Endothelial cell of umbilical vein (primary cell): ENCODE data around the gene STUM. TPM values are rescaled to one million over a fixed set of nuclear protein-coding genes. Genes with fewer than 3 reads are reported as not detected.

ENCODE experiments used
- BruUV-seq: library from RNA; stranded (reverse); fragments of 400-500 nt; replicated peaks from 2 replicates; lab custom pipeline; 2021; lab: Mats Ljungman, UMichigan
- CTCF ChIA-PET: fragments of 300-600, 350-600 bp; sonication (Branson Sonifier 250); formaldehyde crosslinking; loops from one replicate; lab custom pipeline; 2021; ENCODE audit warnings: antibody characterized with exemption, inconsistent platforms; lab: Charles Lee
- POLR2A ChIA-PET: fragments of 300-600, 350-600 bp; sonication (Branson Sonifier 250); formaldehyde crosslinking; loops from one replicate; lab custom pipeline; 2021; ENCODE audit warnings: antibody characterized with exemption, inconsistent platforms; lab: Charles Lee
- DNase-seq: peaks from one replicate; pipeline ENCODE4 v3.0.0-alpha.2; 2011; ENCODE audit warnings: low read depth, low spot score
- FAIRE-seq: peaks from 2 replicates; lab custom pipeline; 2011; peaks lifted over from hg19 to GRCh38; lab: Jason Lieb, UNC
- H2AFZ ChIP-seq: 2 replicates; pipeline ENCODE4 v1.6.0; 2012; ENCODE audit warnings: low read depth, low read length, control low read depth, inconsistent platforms
- H3K27ac ChIP-seq: 2 replicates; pipeline ENCODE4 v1.5.1; 2011; ENCODE audit warnings: low read depth, mild to moderate bottlenecking, control low read depth, low read length, moderate library complexity; ENCODE audit not compliant: insufficient read depth
- H3K27me3 ChIP-seq, 2 experiments: 2 replicates each; pipeline versions ENCODE4 v1.6.0 to v1.6.1; 2011; ENCODE audit warnings: low read length in 2 of 2, mixed read lengths in 1 of 2; ENCODE audit not compliant: control insufficient read depth in 2 of 2, insufficient read depth in 2 of 2
- H3K36me3 ChIP-seq, 2 experiments: 2 replicates in 1 of 2; 3 replicates in 1 of 2; pipeline ENCODE4 v1.5.1; 2011; ENCODE audit warnings: low read length in 2 of 2, mild to moderate bottlenecking in 1 of 2, moderate library complexity in 1 of 2; ENCODE audit not compliant: control insufficient read depth in 2 of 2, insufficient read depth in 2 of 2; ENCODE audit errors: extremely low read depth in 1 of 2
- H3K4me1 ChIP-seq: 3 replicates; pipeline ENCODE4 v1.5.1; 2011; ENCODE audit warnings: mild to moderate bottlenecking, low read length; ENCODE audit not compliant: control insufficient read depth, insufficient read depth; ENCODE audit errors: extremely low read depth
- H3K4me2 ChIP-seq: 2 replicates; pipeline ENCODE4 v1.6.1; 2011; ENCODE audit warnings: low read length, control low read depth, mixed read lengths; ENCODE audit not compliant: insufficient read depth
- H3K4me3 ChIP-seq, 3 experiments: fragments of 200-600 bp in 1 of 3; sonication (generic), shearing (Covaris generic) in 1 of 3; replicated peaks in 1 of 3; 2 replicates each; pipeline ENCODE4 v1.5.1; 2011 to 2016; ENCODE audit warnings: control low read depth in 3 of 3, low read length in 3 of 3, mild to moderate bottlenecking in 2 of 3, inconsistent platforms in 1 of 3, low read depth in 1 of 3, moderate library complexity in 1 of 3; ENCODE audit not compliant: insufficient read depth in 1 of 3
- H3K79me2 ChIP-seq: 2 replicates; pipeline ENCODE4 v1.6.0; 2012; ENCODE audit warnings: low read length, inconsistent platforms; ENCODE audit not compliant: control insufficient read depth, insufficient read depth
- H3K9ac ChIP-seq: replicated peaks from 2 replicates; pipeline ENCODE3; 2011; ENCODE audit warnings: low read length, control low read depth; ENCODE audit not compliant: insufficient read depth; ENCODE audit errors: extremely low read depth
- H3K9me1 ChIP-seq: replicated peaks from 3 replicates; pipeline ENCODE4 v1.6.0; 2011; ENCODE audit warnings: mild to moderate bottlenecking, low read length; ENCODE audit not compliant: control insufficient read depth, insufficient read depth; ENCODE audit errors: extremely low read depth
- H3K9me3 ChIP-seq: replicated peaks from 2 replicates; pipeline ENCODE4 v1.5.1; 2012; ENCODE audit warnings: low read length, inconsistent platforms; ENCODE audit not compliant: control insufficient read depth, insufficient read depth
- H4K20me1 ChIP-seq: replicated peaks from 2 replicates; pipeline ENCODE3; 2011; ENCODE audit warnings: mild to moderate bottlenecking, low read length; ENCODE audit not compliant: control insufficient read depth, insufficient read depth; ENCODE audit errors: extremely low read depth
- EZH2 ChIP-seq: IDR thresholded peaks from 2 replicates; pipeline ENCODE4 v1.6.1; 2012; ENCODE audit warnings: borderline replicate concordance, low read depth, mild to moderate bottlenecking, moderate library complexity, low read length, inconsistent platforms; ENCODE audit not compliant: severe bottlenecking
- FOS ChIP-seq: IDR thresholded peaks from 2 replicates; pipeline ENCODE4 v1.6.1; 2011; ENCODE audit warnings: mild to moderate bottlenecking, low read length, moderate library complexity, borderline replicate concordance; ENCODE audit not compliant: insufficient read depth
- GATA2 ChIP-seq: IDR thresholded peaks from 2 replicates; pipeline ENCODE4 v1.7.0; 2011; ENCODE audit warnings: low read depth, mild to moderate bottlenecking, moderate library complexity, mixed read lengths, low read length; ENCODE audit not compliant: insufficient read length, insufficient read depth
- JUN ChIP-seq: IDR thresholded peaks from 2 replicates; pipeline ENCODE4 v1.6.1; 2011; ENCODE audit warnings: borderline replicate concordance, low read depth; ENCODE audit not compliant: insufficient read length, insufficient read depth
- MYC ChIP-seq: IDR thresholded peaks from one replicate; pipeline ENCODE4 v1.6.1; 2011; ENCODE audit warnings: mild to moderate bottlenecking, low read depth, low read length
- POLR2A ChIP-seq: IDR thresholded peaks from 2 replicates; pipeline ENCODE4 v1.6.1; 2012; ENCODE audit warnings: low read depth, mild to moderate bottlenecking, control low read depth, low read length
- POLR2AphosphoS5 ChIP-seq: IDR thresholded peaks from 2 replicates; pipeline ENCODE4 v1.6.1; 2012; ENCODE audit warnings: low read depth, mild to moderate bottlenecking, control low read depth, low read length, moderate library complexity; ENCODE audit not compliant: insufficient read depth
- dilution Hi-C: fragments of 300-500 bp; cut with MboI; formaldehyde crosslinking; loops from one replicate; pipeline ENCODE4 v1.15.0; 2019; ENCODE audit warnings: low sequenced_read_pairs; ENCODE audit not compliant: extremely low pct_ligation_motif_present
- intact Hi-C: fragments of 100-400 bp; cut with micrococcal nuclease; formaldehyde crosslinking; loops from one replicate; pipeline ENCODE4 v1.10.0; 2022
- polyA plus RNA-seq, 4 experiments: library from polyadenylated mRNA; depleted of rRNA in 3 of 4; stranded (reverse) in 3 of 4; unstranded in 1 of 4; fragments of >200 nt; gene quantifications; 2 replicates each; pipeline versions ENCODE4 v1.2.1 to v1.2.3, GENCODE V29; 2011 to 2012; ENCODE audit warnings: missing spikeins in 1 of 4
- total RNA-seq: library from RNA; stranded (reverse); gene quantifications from 2 replicates; pipeline ENCODE4 v1.2.3, GENCODE V29; 2021
- TF ChIP-seq, protein P1 (sequence below), 2 donors: IDR thresholded peaks; 1 replicate in 1 of 2; 2 replicates in 1 of 2; pipeline ENCODE4 v1.5.1; 2011; ENCODE audit warnings: low read length in 2 of 2, mild to moderate bottlenecking in 2 of 2, moderate library complexity in 2 of 2, control low read depth in 1 of 2, inconsistent platforms in 1 of 2, low read depth in 1 of 2; ENCODE audit not compliant: insufficient read depth in 1 of 2; ENCODE audit errors: extremely low read depth in 1 of 2
- TF ChIP-seq, protein P2 (sequence below): IDR thresholded peaks from 2 replicates; pipeline ENCODE4 v1.6.1; 2011; ENCODE audit not compliant: insufficient read depth, insufficient read length

Gene STUM
- total and polyA plus RNA-seq, 2 donors (not counting 3 experiments of a cell fraction or from before 2014, with no cell fraction given), result not detected

DNA sequence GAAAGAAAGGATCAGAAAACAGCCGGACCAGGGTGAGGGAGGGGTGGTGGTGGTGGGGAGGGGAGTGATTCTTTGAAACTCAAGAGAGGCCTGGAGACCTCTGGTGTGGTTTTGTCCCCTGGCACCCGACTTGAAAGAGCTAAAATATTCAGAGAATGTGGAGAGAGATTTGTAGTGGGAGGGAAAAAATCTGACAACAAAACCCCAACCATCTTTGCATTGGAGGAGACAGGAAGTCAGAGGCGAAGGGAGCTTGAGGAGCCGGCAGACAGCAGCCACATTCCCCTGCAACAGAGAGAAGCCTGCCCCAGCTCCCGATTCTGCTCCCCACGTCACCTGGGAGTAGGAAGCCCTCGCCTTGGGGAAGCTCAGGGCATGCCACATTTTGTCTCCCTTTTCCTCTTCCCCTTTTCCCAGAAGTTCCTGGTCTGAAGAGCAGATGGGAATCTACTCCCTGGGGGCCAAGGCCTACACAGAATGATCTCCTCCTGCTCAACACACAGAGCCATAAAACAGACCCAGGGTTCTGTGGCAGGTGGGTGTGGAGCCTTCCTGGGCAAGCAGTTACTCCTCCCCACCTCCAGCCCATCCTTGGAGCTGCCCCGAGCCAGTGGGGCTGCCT is 105.6 kb downstream of the STUM start:
- Histone ChIP-seq H3K36me3 (no peaks in the 10 kb centered on the region), H3K4me2 (no peak overlapping the region), H2AFZ (no peak overlapping the region), H3K79me2 (no peaks in the 10 kb centered on the region), H3K27ac (no peak overlapping the region), H4K20me1 (no peaks in the 10 kb centered on the region), H3K9me1 (no peaks in the 10 kb centered on the region), H3K4me1 (peaks cover 32% of the 10 kb centered on the region), H3K4me3 (no peak overlapping the region), H3K27me3 (no peaks in the 10 kb centered on the region), H3K9me3 (no peaks in the 10 kb centered on the region), H3K9ac (no peak overlapping the region)
- ChIA-PET POLR2A (no interaction called here), CTCF (interaction anchor here (1.0 to 1.9 kb wide), 6 partner anchors 10 to 174 kb away, joined by 3 to 8 read pairs (median 4); partner anchors contain the start of gene ITPKB)
- no TSS peak for BruUV-seq
- DNase-seq, result no peak
- intact Hi-C loops, result no loop called here
- FAIRE-seq, result no peak
- dilution Hi-C loops, result no loop called here
- TF ChIP-seq GATA2, result no peak
- TF ChIP-seq JUN, result no peak
- TF ChIP-seq POLR2AphosphoS5, result no peak
- TF ChIP-seq, protein P1, sequence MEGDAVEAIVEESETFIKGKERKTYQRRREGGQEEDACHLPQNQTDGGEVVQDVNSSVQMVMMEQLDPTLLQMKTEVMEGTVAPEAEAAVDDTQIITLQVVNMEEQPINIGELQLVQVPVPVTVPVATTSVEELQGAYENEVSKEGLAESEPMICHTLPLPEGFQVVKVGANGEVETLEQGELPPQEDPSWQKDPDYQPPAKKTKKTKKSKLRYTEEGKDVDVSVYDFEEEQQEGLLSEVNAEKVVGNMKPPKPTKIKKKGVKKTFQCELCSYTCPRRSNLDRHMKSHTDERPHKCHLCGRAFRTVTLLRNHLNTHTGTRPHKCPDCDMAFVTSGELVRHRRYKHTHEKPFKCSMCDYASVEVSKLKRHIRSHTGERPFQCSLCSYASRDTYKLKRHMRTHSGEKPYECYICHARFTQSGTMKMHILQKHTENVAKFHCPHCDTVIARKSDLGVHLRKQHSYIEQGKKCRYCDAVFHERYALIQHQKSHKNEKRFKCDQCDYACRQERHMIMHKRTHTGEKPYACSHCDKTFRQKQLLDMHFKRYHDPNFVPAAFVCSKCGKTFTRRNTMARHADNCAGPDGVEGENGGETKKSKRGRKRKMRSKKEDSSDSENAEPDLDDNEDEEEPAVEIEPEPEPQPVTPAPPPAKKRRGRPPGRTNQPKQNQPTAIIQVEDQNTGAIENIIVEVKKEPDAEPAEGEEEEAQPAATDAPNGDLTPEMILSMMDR (IDR thresholded peaks at IDR 0.05; ENCODE audit: extremely low read depth in 1 of 2, insufficient read depth in 1 of 2, low read depth in 1 of 2, low read length in 2 of 2), result no peak
- TF ChIP-seq, protein P2, sequence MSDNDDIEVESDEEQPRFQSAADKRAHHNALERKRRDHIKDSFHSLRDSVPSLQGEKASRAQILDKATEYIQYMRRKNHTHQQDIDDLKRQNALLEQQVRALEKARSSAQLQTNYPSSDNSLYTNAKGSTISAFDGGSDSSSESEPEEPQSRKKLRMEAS, result no peak
- no peak for TF ChIP-seq EZH2
- TF ChIP-seq POLR2A, result no peak
- TF ChIP-seq FOS, result no peak
- TF ChIP-seq MYC, result no peak
